SIG-M5 treated with dmso at 0.1 percent for 504 hours (cell line): ENCODE measurements around the gene CADM4.
"Not testable (repeated sequence)": the region's sequence is repeated elsewhere in the genome, so short reads cannot be mapped to it uniquely, and the experiment has no call there.

ENCODE experiments used
- DNase-seq: peaks from one replicate; lab custom pipeline; 2025; ENCODE audit not compliant: unreplicated experiment; lab: John Stamatoyannopoulos, UW

Gene CADM4

GRCh38 chr19:43639519-43640423 lies at the start of gene CADM4:
TSS of gene CADM4 (minus strand) at chr19:43639850. CDS start at chr19:43639790, 60 bp downstream.
- DNase-seq, result no peak

GRCh38 chr19:43688059-43688701 lies 48.5 kb upstream of the CADM4 start:
- no peak for DNase-seq

- no peak for DNase-seq
These were observed 48.0 kb upstream of the CADM4 start for GRCh38 chr19:43687660-43687997.

GRCh38 chr19:43684326-43684725 lies 44.7 kb upstream of the CADM4 start:
- DNase-seq, result no peak

GRCh38 chr19:43683905-43684304 lies 44.3 kb upstream of the CADM4 start:
- DNase-seq, result no peak

- no peak for DNase-seq
These were observed 43.4 kb upstream of the CADM4 start for GRCh38 chr19:43682824-43683661.

- DNase-seq, result not testable (repeated sequence)
These were observed 42.6 kb upstream of the CADM4 start for GRCh38 chr19:43682269-43682668.

- DNase-seq, result peak; percentile 34
These were observed 42.2 kb upstream of the CADM4 start for GRCh38 chr19:43681821-43682220.

- peak; percentile 80 for DNase-seq
These were observed 39.0 kb upstream of the CADM4 start for GRCh38 chr19:43678512-43679261.

GRCh38 chr19:43675906-43676305 lies 36.3 kb upstream of the CADM4 start:
- DNase-seq, result no peak

GRCh38 chr19:43675269-43675879 lies 35.7 kb upstream of the CADM4 start:
- DNase-seq, result peak; percentile 14

GRCh38 chr19:43674596-43674995 lies 34.9 kb upstream of the CADM4 start:
- peak; percentile 74 for DNase-seq

GRCh38 chr19:43674183-43674582 lies 34.5 kb upstream of the CADM4 start:
- no peak for DNase-seq

- no peak for DNase-seq
These were observed 34.0 kb upstream of the CADM4 start for GRCh38 chr19:43673637-43674036.

- no peak for DNase-seq
These were observed 32.5 kb upstream of the CADM4 start for GRCh38 chr19:43672061-43672679.

- DNase-seq, result peak; percentile 99
These were observed 28.9 kb upstream of the CADM4 start for GRCh38 chr19:43668406-43669109.

- DNase-seq, result no peak
These were observed 28.3 kb upstream of the CADM4 start for GRCh38 chr19:43667876-43668405.

GRCh38 chr19:43667126-43667875 lies 27.7 kb upstream of the CADM4 start:
- no peak for DNase-seq
